GM21786 (cell line): ENCODE results near the gene AMIGO2.
"Not testable (repeated sequence)": the region's sequence is repeated elsewhere in the genome, so short reads cannot be mapped to it uniquely, and the experiment has no call there.

Experiments
- ATAC-seq: cut with Tn5 transposase; IDR thresholded peaks from one replicate; pipeline ENCODE4 v1.9.1; 2021; ENCODE audit not compliant: unreplicated experiment

AMIGO2 gene

DNA sequence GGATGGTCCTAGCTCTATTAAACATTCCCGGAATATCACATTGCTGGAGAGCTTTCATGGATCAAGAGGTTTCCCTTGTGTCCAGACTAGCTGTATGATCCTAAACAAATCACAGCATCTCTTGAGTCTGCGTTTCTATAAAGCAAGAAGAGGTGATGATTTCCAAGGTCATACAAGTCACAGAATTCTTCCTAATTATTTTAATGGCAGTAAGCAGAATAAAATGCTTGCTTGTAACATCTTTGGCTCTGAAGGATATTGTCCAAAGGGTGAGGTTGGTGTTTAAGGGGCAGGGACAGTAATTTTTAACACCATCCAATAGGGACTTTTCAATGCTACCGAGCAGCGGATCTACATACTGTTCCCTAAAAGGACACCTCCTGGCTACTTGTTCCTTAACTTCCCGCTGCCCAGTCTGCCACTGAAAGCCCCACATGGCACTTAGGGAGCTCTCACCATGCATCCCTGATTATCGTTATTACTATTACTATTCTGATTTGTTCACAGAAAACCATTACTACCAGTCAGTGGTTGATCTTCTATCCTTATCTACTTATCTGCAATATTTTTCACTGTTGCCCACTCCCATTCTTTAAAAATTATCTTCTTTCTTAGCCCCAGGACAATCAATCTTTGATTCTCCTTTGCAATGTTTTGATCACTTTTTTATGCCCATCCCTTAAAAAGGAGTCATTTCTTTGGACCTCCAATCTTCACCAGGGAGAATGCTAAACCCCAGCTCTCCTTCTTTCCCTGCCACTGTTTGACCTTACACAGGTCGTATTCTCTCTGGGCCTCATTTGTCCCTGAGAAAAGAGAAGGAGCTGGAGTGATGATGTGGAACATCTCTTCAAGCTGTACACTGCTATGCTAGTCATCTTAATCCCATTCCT, 4.3 kb downstream of the AMIGO2 start:
- ATAC-seq = no peak

DNA sequence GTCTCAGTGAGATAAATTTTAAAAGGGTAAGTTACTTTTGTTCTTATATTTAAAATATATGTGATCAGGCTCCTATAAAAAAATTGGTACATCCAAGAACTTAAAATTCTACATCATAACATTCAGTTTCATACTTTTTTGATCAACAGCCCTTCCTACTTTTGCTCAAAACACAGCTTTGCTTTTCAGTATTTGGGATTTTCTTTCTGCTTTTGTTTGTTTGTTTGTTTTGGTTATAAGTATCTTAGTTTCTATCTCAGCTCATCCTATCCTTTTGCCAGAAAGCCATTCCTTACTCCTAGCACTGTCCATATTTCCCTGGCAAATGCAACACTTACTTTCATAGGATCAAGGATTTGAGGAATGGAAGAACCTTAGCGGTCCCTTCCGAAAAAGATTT, 5.0 kb downstream of the AMIGO2 start:
- ATAC-seq = no peak

DNA sequence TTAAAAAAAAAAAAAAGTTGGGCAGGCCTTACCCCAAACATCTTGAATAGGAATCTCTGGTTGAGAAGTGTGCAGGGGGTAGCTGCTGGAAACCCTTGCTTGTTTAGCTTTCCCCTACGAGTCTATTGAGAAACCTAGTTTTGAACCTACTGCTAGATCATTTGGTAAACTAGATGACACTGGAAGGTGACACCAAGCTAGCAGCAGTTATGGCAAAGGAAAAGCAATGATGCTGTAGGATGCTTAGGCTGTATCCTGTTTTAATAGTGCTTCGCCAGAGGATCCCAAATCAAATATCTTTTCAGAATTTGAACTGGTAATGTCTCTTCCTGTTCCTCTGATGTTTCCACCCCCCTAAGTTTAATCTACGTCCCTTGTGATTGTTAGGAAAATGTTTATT, 5.8 kb downstream of the AMIGO2 start:
- no peak for ATAC-seq

DNA sequence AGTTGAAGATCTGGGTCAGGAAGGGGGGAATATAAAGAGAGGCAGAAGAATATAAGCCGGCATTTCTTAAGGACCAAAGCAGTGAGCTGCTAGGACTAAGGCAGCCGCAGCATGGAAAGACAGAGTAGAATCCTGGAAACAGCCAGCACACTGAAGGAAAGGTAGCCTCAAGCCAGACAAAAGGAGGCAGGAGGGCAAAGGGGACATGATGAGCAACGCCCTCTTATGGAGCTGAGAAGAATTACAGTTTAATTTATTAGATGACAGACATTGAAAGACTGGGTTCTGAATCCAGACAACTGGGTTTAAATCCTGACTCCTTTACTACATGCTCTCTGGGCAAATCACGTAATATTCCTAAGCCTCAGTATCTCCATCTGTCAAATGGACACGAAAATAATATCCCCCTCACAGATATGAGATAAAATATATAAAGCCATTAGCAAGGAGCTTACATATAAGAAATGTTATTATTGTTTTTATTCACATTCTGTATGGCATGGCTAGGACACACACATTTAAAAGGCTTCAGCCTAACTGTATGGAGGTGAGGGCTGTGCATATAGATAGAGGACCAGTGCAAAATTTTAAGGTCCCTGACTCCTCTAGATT, 8.4 kb downstream of the AMIGO2 start:
- no peak for ATAC-seq

DNA sequence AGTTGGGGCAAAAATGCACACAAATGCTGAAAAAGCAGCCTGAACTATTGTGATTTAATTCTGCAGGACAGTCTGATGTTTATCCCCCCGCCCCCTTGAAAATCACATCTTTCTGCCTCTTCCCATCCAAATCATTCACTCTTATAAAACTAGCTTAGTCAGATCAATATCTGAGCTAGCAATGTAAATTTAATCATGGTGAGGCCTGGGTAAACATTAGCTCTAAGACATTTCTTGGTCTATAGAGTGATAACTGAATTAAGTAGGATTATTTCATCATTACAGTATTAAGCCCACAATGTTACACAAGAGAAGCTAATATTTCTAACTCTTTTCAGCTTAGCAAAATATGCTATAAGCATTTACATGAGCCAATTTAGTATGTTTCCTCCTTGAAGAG, 9.4 kb downstream of the AMIGO2 start:
- no peak for ATAC-seq

DNA sequence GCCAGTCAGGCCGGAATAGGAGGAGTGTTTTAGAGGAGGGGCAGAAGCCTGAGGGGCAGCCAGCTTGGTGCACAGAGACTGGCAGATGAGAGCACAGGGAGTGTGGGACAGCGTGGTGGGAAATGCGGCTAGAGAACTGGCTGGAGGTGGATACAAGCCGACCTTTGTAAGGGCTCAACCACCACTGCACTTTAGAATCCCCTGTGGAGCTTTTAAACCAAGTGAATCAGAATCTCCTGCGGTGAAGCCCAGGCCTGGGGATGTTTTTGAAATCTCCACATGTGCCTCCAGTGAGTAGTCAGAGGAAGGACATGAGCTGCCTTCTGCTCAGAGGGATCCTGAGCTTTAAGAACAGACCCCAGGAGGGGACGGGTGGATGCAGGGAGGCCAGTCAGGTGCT, 11.2 kb downstream of the AMIGO2 start:
- no peak for ATAC-seq

DNA sequence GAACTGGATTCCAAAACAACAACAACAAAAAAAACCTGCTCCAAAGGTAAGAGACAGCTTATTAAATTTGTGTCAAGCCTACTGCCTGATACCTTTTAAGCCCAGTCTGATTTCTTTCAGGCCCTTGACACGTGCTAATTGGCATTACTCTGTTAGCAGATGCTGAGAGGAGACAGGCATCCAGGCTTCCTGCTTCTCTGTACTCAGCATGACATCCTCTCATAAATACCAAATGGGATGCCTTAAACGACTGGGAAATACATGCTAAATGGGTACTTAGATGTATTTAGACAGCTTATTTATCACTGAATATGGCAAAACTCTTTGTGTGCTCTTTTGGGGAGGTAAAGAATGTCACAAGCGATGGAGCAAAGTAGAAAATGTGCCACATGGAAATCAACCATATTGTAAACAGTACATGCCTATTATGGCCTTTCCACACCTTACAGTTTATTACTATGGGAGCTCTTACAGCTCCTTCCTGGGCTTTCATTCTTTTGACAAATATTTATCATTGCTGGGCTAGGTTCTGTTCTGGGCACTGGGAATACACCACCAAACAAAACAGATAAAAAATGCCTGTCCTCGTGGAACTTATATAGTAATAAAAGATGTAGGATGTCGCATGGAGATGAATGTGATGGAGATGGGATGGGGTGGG, 11.9 kb downstream of the AMIGO2 start:
- ATAC-seq = no peak

DNA sequence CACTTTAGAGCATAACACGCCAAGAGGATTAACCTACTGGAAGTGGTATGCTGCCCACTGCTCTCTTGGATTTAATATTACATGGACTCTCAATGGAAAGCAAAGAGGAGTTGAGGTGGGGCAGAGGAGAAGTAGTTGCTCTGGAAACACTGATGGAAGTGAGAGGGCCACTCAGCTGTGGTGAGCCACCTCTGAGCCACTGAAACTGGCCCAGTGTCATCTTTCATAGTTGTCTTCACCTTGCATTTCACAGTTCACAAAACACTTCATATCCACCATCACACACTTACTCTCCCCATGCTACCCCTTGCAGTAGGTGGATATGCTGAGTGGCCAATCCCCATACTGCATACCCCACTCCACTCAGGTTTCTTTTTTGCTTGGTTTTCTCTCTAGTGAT, 12.6 kb downstream of the AMIGO2 start:
- no peak for ATAC-seq

DNA sequence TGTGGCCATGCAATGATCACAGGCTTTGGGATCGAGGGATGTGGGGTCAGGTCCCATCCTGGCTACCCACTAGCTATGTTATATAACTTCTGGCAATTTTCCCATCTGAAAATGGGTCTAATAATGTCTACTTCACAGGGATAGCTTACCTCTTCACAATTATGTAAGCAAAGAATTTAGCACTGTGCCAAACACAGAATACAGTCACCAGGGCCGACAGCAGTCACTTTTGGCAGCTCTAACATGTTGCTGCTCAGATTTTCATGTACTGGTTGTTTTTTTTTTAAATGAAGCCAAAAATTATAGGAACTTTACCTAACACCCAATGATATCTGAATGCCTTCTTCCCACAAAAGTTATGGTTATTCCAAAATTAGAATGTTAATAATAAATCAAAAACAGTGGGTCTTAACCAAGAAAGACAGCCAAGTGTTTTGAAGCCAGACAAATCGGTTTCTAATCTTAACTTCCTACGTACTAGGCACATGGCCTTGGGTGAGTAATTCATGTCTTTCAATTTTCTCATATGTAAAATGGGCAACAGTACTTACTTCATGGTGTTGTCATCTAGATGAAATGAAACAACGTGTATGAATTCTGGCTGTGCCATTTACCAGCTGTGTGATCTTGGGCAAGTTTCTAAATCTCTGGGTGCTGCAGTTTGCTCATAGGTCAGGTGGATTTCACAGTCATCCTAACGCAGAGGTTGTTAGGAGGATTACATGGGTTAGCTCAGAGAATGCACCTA, 13.3 kb downstream of the AMIGO2 start:
- ATAC-seq = no peak

DNA sequence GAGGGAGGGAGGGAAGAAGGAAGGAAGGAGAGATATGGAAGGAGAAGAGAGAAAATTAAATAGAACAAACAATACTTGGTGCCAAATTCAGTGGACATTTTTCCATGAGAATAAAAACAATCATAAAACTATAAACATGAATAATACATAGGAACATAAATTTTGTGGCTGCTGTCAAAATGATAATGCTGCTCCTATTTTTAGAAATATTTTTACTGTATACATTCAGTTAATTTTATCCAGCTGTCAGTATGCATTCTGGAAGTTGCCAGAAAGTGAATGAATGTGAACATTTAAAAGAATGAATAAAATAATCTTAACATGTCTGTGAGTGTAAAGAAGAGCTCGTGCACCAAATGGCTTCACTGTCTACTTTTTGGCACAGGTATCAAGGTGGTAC, 14.2 kb downstream of the AMIGO2 start:
- ATAC-seq = no peak

DNA sequence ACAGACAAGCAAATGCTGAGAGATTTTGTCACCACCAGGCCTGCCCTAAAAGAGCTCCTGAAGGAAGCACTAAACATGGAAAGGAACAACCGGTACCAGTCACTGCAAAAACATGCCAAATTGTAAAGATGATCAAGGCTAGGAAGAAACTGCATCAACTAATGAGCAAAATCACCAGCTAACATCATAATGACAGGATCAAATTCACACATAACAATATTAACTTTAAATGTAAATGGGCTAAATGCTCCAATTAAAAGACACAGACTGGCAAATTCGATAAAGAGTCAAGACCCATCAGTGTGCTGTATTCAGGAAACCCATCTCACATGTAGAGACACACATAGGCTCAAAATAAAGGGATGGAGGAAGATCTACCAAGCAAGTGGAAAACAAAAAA, 21.1 kb downstream of the AMIGO2 start:
- not testable (repeated sequence) for ATAC-seq

DNA sequence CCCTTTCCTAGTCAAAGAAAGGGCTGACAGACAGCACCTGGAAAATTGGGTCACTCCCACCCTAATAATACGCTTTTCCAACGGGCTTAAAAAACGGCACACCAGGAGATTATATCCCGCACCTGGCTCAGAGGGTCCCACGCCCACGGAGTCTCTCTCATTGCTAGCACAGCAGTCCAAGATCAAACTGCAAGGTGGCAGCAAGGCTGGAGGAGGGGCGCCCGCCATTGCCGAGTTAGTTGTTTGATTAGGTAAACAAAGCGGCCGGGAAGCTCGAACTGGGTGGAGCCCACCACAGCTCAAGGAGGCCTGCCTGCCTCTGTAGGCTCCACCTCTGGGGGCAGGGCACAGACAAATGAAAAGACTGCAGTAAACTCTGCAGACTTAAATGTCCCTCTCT, 22.8 kb downstream of the AMIGO2 start:
- not testable (repeated sequence) for ATAC-seq

DNA sequence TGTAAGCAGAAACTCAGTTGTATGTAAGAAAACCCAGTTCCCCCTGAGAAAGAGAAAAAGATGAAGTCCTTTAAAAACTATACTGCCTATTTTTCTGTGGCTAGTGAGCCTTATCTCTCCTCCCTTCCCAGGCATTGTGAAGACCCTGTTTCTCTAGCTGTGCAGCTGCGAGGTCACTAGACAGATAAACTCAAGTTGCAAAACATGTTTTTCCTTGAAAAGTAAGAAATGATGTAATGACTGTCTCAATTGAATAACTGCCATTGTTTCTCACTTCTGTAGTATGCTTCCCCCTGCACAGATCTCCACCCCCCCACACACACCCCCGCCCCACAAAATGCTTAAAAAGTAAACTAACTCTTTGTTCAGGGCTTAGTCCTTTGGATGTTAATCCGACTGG, 23.9 kb downstream of the AMIGO2 start:
- not testable (repeated sequence) for ATAC-seq

DNA sequence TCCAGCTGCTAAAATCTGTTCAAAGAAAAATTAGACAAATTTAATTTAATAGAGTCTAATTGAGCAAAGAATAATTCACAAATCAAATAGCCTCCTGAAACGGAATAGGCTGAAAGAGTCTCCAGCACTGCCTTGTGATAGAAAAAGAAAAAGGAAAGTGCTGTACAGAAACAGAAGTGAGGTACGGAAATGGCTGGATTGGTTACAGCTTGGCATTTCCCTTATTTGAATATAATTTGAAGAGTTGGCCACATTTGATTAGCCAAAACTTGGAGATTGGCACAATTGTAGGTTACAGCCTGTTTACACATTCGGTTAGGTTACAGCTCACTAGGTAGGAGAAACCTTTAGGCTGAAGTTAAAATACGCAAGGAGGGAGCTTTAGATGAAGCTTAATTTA, 25.1 kb downstream of the AMIGO2 start:
- no peak for ATAC-seq

DNA sequence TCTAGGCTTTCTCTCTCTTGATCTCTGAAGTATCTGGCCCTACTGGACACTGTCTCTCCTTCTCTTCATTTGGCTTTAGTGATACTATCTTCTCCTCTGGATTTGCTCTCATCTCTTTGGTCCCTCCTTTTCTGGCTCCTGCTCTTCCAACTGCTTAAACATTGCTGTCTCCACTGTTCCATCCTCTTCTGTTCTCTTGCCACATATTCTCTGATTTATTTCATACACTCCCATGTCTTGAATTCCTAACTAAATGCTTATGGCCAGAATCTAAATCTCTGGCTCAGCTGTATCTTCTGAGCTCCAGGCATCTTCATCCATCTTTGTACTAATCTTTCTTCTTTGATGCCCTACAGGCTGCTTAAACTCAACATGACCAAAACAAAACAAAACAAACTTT, 25.8 kb downstream of the AMIGO2 start:
- ATAC-seq = no peak

DNA sequence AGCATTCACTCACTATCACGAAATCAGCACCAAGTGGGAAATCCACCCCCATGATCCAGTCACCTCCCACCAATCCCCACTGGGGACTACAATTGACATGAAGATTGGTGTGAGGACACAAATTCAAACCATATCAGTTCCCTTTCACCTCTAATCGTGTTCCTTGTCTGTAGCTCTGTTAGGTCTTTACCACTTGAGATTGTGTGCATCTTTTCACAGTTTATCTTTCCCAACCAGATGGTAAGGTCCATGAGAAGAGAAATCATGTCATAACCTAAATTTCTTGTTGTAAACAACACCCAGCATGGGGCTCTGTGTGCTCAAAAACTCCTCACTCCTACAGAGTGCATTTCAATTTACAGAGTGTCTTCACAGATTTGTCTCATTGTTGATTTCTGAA, 27.5 kb downstream of the AMIGO2 start:
- ATAC-seq = no peak

DNA sequence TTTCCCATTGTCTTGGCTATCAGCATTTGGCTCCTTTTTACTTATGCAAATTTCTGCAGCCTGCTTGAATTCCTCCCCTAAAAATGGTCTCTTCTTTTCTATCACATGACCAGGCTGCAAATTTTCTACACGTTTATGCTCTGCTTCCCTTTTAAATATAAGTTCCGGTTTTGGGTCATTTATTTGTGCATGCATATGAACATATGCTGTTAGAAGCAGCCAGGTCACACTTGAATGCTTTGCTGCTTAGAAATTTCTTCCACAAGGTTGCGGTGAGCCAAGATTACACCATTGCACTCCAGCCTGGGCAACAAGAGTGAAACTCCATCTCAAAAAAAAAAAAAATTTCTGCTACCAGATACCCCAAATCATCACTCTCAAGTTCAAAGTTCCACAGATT, 28.5 kb downstream of the AMIGO2 start:
- ATAC-seq = not testable (repeated sequence)

DNA sequence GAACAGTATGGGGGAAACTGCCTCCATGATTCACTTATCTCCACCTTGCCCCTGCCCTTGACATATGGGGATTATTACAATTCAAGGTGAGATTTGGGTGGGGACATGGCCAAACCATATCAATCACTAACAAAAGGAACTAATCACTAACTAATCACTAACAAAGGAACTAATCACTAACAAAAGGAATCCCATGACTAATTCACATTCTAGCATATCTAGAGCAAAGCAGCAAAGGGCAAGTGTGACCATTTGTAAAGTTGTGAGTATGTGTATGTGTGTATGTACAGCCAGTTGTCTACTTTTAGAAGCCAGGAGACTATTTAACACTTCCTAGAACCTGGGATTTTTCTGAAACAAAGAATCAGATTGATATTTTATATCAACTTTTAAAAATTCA, 31.2 kb downstream of the AMIGO2 start:
- no peak for ATAC-seq

DNA sequence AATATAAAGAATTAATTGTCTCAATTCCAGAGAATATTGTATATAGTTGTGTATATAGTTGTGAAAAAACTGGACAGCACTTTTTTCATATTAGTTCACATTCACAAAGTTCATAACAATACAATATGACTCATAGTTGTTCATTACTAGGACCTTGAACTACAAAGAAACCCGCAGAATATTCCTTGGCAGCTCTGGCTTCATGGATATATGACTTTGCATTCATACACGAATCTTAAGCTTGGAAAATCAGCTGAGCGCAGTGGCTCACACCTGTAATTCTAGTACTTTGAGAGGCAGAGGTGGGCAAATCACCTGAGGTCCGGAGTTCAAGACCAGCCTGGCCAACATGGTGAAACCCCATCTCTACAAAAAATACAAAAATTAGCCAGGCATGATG, 38.4 kb downstream of the AMIGO2 start:
- no peak for ATAC-seq

DNA sequence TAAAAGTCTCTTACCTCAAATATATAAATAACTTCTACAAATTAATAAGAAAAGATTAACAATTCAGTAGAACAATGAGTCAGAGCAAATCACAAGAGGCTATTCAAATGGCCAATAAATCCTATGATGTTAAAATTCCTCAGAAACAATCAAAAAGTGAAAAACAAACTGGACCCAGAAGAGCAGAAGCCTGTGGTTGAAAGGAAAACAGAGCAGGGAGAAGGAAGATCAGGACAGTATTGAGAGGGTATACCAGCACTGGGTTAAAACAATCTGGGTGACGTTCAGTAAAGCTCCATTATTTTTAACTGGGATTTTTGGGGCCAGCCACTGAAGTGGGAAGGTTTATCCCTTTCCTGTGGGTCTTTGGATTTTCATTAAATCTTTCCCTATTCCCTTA, 40.0 kb downstream of the AMIGO2 start:
- no peak for ATAC-seq

DNA sequence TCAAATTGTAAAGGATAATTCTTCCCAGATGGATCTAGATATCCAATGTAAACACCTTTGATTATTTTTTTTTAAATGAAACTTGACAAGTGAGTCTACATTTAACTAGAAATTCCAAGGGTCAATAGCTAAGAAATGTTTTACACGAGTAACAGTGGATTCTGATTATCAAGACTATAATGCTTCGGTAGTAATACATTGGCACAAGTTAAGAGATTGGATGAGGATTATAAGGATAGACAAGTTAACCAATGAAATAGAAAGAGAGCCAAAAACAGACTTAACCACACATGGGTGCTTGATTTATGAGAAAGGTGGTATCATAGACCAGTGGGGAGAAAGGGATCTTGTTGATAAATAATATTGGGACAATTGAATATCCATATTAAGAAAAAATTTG, 40.7 kb downstream of the AMIGO2 start:
- no peak for ATAC-seq
